Astrocyte of the cerebellum (primary cell): ENCODE measurements around the gene PUM1.

Experiments used
- DNase-seq: peaks from one replicate; pipeline ENCODE4 v3.0.0-alpha.2; 2011; ENCODE audit warnings: low read depth
- H3K4me3 ChIP-seq: 2 replicates; pipeline ENCODE4 v1.5.1; 2011; ENCODE audit warnings: mild to moderate bottlenecking, low read depth, low read length, moderate library complexity
- CTCF ChIP-seq: IDR thresholded peaks from 2 replicates; pipeline ENCODE4 v1.5.1; 2012; ENCODE audit warnings: low read length, low read depth, moderate library complexity, mild to moderate bottlenecking; ENCODE audit errors: missing control alignments
- in situ Hi-C: cut with HindIII; loops from 2 replicates; pipeline ENCODE4 v1.10.0; 2017; ENCODE audit warnings: low sequenced_read_pairs

PUM1 gene

GRCh38 chr1:31029026-31029425 is 36.5 kb downstream of the PUM1 start:
- H3K4me3 ChIP-seq = no peak overlapping the region
- TF ChIP-seq CTCF = no peak
- DNase-seq = no peak
- in situ Hi-C loops = no loop called here

- no peak overlapping the region for H3K4me3 ChIP-seq
- DNase-seq = no peak
- in situ Hi-C loops = no loop called here
- TF ChIP-seq CTCF = no peak
Measured at GRCh38 chr1:31027693-31028526, 37.6 kb downstream of the PUM1 start.

GRCh38 chr1:31022259-31022658 is 43.3 kb downstream of the PUM1 start:
- no peak overlapping the region for H3K4me3 ChIP-seq
- TF ChIP-seq CTCF = no peak
- no peak for DNase-seq
- in situ Hi-C loops = loop anchor here (25.0 kb wide), 1 partner anchor 110 kb away; the partner anchor contains the start of gene SDC3

- in situ Hi-C loops = loop anchor here (25.0 kb wide), 1 partner anchor 108 kb away; the partner anchor contains the start of gene SDC3
- TF ChIP-seq CTCF = no peak
- H3K4me3 ChIP-seq = no peak overlapping the region
- DNase-seq = no peak
Measured at GRCh38 chr1:31020007-31020790, 45.3 kb downstream of the PUM1 start.

- TF ChIP-seq CTCF = no peak
- no peak overlapping the region for H3K4me3 ChIP-seq
- no peak for DNase-seq
- in situ Hi-C loops = loop anchor here (25.0 kb wide), 1 partner anchor 107 kb away; the partner anchor contains the start of gene SDC3
Measured at GRCh38 chr1:31019401-31019800, 46.1 kb downstream of the PUM1 start.

GRCh38 chr1:31016868-31017267 is 48.6 kb downstream of the PUM1 start:
- no peak overlapping the region for H3K4me3 ChIP-seq
- no peak for DNase-seq
- in situ Hi-C loops = loop anchor here (25.0 kb wide), 1 partner anchor 105 kb away; the partner anchor contains the start of gene SDC3
- no peak for TF ChIP-seq CTCF
